Measurements from ENCODE around the gene CIAO3.
"Not testable (repeated sequence)": the region's sequence is repeated elsewhere in the genome, so short reads cannot be mapped to it uniquely, and the experiment has no call there.

GRCh38 chr16:754121-754607 is 13.4 kb upstream of the CIAO3 start:
- TF ChIP-seq CTCF, POLR2A (IDR thresholded peaks at IDR 0.05): not testable (repeated sequence)

Measured in testis (tissue), 2 donors.